GM18502 (cell line): Measurements from ENCODE around the gene IL24.

Source experiments
- ATAC-seq: cut with Tn5 transposase; IDR thresholded peaks from one replicate; pipeline ENCODE4 v1.9.1; 2021; ENCODE audit warnings: mild to moderate bottlenecking; ENCODE audit not compliant: unreplicated experiment, poor library complexity

The IL24 gene

DNA sequence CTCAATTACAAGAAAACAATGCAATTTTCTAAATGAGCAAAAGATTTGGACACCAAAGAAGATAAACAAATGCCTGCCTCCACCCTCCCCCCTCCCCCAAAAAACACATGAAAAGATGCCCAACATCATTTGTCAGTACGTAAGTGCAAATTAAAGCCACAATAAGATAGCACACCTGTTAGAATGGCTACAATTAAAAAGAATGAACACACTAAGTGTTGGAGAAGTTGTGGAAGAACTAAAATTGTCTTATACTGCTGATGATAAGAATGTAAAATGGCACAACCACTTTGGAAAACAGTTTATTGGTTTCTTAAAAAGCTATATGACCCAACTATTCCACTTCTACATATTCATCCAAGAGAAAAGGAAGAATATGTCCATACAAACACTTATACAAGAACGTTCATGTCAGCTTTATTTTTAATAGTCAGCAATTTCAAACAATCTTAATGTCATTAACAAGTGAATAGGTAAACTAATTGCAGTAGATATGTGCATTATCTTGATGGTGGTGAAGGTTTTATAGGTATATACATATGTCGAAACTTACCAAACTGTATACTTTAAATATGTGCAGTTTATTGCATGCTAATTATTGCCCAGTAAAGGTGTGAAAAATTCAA lies 21.4 kb upstream of the IL24 start:
- ATAC-seq = no peak

DNA sequence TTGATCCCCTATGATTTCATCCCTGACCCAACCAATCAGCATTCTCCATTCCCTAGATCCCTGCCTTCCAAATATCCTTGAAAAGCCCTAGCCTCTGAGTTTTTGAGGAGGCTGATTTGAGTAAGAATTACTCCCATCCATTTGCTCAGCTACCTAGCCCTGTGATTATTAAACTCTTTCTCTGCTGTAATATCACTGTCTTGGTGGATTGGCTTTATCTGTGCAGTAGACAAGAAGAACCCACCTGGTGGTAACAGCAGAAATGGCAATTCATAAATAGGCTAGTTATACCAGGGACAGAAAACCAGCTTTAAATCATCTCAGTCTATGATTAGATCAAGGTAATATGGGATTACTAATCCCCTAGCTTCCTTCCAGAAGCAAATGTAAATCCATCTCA lies 18.8 kb upstream of the IL24 start:
- ATAC-seq = no peak

DNA sequence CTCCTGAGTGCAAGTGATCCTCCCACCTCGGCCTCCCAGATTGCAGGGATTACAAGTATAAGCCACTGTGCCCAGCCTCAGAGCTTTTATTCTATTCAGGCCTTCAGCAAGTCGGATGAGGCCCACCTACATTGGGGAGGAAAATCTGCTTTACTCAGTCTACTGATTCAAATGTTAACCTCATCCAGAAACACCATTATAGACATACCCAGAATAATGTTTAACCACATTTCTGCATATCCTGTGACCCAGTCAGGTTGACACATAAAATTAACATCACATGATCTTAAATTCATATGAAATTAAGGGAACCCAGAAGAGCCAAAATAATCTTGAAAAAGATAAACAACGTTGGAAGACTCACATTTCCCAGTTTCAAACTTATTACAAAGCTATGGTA lies 16.9 kb upstream of the IL24 start:
- no peak for ATAC-seq

DNA sequence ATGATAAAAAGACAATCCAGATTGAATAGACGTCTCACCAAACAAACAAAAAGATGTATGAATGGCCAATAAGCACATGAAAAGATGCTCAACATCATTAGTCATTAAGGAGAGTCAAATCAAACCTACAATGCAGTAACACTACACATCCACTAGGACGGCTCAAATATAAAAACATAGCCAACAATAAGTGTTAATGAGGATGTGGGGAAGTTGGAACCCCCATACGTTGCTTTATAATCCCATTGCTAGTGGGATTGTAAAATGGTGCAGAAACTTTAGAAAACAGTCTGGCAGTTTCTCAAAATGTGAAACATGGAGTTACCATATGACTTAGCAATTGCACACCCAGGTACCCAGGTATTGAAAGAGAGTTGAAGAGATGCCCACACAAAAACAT lies 14.7 kb upstream of the IL24 start:
- ATAC-seq = no peak

DNA sequence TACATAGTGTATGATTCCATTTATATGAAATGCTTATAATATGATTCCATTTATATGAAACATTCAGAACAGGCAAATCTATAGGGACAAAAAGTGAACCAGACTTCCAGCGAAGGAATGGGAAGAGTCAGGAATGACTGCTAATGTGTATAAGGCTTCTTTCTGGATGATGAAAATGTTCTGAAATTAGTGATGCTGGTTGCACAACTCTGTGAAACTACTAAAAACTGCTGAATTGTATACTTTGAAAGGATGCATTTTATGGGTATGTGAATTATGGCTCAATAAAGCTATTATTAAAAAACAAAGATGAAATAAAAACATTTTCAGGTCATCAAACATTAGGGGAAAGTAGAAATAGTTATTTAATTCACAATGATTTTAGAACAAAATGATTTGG lies 14.1 kb upstream of the IL24 start:
- no peak for ATAC-seq

DNA sequence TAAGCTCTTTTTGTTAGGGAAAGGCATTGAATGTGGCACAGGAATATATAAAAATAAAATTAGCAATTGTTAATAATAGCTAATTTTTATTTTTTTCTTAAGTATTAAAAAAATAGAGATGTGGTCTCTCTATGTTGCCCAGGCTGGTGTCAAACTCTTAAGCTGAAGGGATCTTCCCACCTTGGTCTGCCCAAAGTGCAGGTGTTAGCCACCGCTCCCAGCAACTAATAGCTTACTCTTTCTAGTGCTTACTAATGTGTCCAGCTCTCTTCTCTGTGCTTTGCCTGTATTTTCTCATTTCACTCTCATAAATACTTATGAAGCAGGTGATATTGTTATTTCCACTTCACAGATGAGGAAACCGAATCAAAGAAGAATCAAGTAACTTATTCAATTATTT lies 13.4 kb upstream of the IL24 start:
- ATAC-seq = no peak

DNA sequence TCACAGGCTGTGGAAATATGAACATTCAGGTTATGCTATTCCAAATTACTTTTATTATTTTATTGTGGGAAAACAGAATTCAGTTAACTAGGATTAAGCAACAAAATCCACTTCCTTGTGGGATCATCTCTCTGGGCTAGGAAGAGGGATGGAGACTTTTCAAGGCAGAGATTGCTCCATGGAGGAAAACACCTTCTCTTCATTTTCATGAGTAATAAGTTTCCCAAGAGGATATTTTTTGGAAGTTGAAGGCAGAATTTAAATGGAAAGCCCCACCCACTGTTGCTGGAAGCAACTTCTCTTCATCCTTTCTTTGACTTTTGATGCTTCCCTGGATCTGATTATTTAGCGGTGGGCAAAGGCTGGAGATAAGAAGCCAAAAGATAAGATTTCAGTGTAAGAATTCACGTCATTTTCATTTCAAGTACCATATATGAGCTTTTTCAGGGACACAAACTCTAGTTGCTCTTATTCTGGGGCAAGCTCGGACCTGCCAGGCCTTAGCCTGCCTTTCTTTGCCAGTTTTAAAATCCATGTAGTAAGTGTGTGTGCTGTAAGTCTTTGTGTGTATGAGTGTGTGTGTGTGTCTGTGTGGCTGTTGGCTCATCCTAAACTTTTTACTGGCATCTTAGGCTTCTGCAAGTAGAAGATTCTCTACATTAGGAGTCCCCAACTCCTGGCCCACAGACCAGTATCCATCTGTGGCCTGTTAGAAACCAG lies 11.7 kb upstream of the IL24 start:
- no peak for ATAC-seq

DNA sequence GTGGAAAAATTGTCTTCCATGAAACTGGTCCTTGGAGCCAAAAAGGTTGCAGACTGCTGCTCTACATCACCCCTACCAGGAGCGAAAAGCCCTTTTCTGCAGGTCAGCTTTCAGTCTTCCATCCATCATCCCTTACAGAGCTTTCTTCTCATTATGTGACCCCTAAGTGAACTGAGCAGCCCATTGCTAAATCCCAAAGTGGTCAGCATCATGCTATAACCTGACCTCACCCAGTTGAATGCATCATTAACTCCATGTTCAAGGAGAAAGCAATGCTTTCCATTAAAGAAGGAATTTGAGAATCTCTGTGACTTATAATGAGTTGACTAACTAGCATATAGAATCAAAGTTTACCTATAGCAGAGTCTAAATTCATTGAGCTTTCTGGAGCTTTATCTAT lies 10.4 kb upstream of the IL24 start:
- ATAC-seq = no peak

DNA sequence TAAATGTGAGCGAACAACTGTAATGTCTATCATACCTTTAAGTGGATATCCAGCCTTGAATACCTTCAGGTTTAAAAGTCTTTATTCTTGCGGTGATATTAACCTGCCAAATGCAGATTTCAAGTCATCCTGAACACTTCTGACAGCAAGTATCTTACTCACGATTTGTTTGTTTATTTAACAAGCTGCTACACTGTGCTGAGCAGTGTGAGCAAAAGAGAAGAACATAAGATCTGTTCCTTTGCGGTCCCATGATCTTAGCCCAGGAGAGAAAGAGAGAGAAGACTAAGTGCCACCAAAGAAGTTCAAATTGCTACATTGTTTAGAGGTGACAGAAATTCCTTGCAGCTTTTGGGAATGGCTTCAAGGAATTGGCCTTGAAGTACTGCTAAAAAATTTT lies 9.5 kb upstream of the IL24 start:
- ATAC-seq = no peak

DNA sequence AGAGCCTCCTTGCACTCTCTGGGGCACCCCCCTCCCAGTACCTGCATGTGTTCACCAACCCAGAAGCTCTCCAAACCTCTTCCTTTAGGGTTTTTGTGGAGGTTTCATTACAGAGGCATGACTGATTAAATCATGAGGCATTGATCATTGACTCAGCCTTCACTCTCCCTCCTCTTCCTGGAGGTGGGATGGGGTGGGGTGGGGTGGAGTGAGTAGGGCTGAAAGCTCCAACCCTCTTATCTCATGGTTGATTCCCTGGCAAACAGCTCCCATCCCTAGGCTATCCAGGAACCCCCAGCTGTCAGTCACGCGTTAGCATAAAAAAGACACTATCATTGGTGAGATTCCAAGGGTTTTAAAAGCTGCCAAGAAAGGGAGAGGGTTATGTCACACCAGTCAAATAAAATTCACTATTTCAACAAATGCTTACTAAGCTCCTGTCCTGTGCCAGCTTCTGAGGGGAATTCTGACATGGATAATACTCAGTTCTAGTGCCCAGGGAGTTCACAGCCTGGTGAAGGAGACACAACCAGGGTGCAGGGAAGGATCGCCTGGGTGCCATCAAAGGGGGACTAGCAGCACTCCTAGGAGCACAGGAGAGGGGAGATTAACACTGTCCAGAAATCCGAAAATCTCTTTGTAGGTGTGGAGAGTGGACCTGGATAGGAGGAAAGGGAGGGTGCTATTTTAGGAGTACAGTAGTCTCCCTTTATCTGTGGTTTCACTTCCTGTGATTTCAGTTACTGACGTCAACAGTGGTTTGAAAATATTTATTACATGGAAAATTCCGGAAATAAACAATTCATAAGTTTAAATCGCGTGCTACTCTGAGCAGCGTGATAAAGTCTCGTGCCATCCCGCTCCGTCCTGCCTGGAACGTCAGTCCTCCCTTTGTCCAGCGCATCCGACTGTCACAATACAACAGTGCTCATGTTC lies 6.8 kb upstream of the IL24 start:
- no peak for ATAC-seq

DNA sequence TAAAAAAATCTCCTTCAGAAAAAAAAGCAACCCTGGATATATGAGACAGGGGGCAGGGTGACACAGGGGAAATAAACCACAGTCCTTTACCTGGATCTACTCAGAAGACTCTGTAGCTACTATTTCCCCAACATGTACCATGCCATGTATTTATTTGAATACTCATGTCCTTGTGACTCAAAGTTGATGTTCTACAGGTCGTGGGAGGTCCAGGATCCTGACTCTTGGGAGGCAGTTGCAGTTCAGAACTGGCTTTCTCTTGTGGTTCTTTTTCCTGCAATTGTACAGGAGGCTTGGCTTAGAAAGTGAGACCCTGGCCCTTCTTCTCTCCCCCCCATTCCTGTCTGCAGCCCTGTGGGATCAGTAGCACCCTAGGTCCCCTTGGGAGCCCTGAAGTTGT lies 5.8 kb upstream of the IL24 start:
- no peak for ATAC-seq

DNA sequence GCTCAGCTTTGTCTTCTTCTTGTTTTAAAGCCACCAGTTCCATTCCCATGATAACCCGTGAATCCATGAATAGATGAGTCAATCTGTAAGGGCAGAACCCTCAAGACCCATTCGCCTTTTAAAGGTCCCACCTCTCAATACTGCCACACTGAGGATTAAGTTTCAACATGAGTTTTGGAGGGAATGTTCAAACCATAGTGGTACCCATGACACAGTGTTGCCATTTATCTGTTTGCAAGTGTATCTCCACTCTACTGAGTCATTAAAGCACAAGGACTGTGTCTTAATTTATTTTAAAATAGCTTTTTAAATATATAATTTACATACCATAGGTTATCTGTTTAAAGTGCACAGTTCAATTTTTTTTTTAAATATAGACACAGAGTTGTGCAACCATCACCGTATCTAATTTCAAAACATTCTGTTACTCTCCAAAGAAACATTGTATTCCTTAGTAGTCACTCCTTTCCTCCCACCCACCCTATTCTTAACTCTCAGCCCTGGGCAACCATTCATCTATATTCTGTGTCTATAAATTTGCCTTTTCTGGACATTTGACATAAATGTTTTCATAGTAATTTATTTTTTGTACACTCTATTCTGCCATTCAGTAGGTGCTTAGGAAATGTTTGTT lies 4.8 kb upstream of the IL24 start:
- no peak for ATAC-seq

DNA sequence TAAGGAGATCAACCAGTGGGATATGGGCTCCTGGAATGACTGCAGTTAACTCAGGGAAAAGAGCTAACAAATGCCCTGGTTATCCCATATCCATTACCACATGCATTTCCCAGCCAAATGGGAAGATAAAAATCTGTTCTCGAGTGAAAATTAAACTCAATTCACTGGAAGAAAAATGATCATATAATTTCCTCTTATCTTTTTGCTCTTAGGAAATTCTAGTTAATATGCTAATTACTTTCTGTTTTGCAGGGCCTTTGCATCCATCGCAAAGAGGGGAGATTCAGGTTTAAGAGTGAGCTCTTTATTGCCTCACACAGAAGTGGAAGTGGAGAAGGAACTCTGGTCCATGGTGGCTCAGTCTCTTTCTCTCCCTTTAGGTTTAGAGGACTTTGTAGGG lies 3.9 kb upstream of the IL24 start:
- ATAC-seq = no peak

DNA sequence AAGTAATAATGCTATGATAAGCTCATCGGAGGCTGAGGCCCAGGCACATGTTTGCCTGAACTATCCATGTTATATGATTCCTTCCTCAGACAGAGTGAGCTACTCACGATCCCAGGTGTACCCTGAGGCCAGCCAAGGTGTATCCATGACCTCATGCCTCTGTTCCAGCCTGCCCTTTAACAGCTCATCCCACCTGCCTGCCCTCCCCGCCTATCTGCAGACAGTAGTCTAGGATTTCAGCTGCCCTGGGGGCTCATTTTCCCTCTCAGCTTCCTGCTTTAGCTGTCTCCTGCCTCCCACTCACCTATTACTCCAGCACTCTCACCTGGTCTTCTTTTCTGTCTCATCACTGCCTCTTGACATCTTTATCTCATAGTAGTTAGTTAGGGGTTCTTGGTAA lies 1.9 kb upstream of the IL24 start:
- ATAC-seq = no peak

DNA sequence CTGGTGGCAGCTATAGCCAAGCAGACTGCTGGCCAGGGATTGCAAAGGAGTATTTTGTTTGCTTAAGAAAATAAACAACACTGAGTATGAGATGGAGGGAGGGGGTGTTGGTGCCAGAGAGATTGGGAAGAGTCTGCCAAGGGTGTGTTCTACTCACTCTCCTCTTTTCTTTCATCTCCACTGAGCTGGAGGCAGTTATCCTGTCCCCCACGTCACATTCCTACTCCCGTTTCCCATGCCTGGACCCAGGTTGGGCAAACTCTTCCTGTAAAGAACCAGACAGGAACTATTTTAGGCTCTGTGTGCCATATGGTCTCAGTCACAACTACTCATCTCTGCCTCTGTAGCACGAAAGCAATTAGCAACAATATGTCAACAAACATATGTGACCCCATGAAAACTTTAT lies 1.4 kb upstream of the IL24 start:
- ATAC-seq = no peak

DNA sequence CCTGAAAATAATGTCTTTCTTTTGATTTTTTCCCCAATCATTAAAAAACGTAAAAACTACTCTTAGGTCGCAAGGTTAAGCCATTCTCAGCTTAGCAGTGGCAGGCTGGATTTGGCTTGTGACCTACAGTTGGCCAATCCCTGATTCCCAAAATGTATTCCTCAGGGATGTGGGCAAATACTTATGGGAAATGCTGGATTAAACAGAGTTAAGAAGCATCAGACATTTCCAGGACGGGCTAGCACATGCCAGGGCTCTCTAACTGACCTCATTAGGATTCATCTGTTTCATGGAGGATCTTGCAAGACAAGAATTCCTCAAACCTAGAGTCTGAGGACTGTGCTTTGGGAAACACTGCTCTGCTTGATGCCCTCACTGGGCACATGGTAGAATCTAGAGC lies 982 bp upstream of the IL24 start:
- ATAC-seq = no peak

DNA sequence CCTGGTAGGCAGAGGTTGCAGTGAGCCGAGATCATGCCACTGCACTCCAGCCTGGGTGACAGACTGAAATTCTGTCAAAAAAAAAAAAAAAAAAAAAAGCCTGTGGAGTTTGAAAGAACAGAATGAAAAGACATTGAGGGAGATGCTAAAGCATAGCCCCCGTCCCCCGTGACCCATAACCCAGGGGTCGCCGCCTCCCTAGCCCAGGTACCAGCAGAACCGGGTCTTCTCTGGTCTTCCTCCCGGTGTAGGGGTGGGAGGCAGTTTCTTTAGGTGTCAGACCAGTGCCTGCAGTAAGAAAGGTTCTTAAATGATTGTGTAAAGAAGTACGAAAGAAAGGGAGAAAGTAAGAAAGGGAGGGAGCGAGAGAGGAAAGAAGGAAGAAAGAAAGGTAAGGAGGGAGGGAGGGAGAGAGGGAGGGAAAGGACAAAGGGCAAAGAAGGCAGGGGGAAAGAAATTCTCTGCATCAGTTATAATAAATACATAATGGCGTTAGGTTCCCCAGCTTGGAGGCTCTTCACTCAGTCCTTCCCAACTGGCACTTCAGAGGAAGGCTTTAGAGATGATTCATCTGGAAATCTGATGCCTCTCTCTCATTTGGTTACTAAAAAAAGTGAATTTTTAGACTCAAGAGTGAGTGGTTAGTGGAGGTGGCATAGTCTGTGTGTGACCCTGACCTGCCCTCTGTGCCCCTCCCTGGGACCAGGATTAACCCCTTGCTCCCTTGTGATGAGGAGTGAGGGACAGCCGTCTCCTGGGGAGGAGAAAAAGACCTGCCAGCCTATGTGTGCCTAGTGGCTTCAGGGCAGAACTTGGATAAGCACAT lies 1.1 kb downstream of the IL24 start:
- no peak for ATAC-seq

DNA sequence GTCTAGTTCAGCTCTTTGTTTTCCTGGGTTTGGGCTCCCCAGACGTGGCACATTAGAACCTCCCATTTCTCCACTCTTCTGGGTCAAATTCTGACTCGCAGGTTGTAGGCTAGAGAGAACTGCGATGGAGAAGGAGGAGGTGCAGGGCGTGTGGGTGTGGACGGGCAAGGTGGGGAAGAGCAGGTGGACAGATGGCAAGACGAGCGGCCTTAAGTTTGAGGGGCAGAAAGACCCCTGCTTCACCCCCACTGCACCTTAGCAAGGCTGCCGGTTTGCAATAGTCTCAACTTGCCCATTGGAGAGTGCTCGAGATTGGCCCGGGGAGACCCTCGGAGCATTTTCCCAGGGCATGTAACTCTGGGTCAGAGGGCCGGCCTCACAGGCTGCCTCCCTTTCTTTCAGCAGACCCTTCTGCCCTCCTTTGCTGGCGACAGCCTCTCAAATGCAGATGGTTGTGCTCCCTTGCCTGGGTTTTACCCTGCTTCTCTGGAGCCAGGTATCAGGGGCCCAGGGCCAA lies 1.7 kb downstream of the IL24 start:
- ATAC-seq = no peak

DNA sequence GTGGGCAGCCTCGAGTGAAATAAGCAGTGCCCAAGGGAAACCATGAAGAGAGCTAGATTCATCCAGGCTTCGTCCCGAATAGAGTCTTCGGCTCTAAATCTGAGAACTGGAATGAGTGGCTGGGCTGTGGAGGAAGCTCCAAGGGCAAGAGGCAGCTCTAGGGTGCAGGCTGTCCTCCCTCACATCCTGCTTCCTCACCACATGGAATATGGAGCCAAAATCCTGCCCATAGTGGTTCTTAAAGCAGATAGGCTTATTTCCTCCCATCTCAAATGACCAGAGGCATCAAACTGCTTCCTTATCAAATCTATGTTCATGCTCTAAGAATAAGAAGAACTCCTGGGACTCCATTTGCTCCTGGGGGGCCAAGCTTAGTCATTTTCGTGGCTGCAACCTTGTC lies 2.5 kb downstream of the IL24 start:
- ATAC-seq = no peak

DNA sequence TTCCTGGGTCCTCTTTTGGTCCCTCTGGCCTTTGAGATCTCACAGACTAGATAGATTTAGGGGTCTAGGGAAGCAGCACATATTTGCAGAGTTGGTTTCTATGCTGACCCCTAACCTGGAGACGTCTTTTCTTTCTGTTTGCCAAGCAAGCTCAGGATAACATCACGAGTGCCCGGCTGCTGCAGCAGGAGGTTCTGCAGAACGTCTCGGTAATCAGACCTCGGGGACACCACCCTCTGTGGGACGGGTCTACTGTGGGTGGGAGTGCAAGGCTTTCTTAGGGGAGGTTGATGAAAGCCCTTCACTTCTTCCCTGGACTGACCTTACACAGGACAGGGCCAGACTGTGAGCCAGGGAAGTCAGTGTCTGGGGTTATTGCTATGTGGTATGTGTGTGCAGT lies 2.9 kb downstream of the IL24 start:
- ATAC-seq = no peak
